Fibroblast of lung (primary cell): ENCODE results near the gene CENPW. TPM values are rescaled to one million over a fixed set of nuclear protein-coding genes. Genes with fewer than 3 reads are reported as not detected.

ENCODE experiments used
- DNase-seq, 2 donors: peaks; one replicate each; pipeline versions ENCODE4 v3.0.0 to v3.0.0-alpha.2; 2010; ENCODE audit warnings: low read depth in 2 of 2
- H2AFZ ChIP-seq: 2 replicates; pipeline ENCODE4 v1.5.1; 2012; ENCODE audit warnings: low read length, control low read depth, inconsistent platforms
- H3K27ac ChIP-seq: 2 replicates; pipeline ENCODE4 v1.5.1; 2011; ENCODE audit warnings: low read length, control low read depth; ENCODE audit not compliant: insufficient read depth
- H3K27me3 ChIP-seq: 2 replicates; pipeline ENCODE4 v1.5.1; 2011; ENCODE audit warnings: mild to moderate bottlenecking, low read length; ENCODE audit not compliant: control insufficient read depth, insufficient read depth
- H3K36me3 ChIP-seq: 2 replicates; pipeline ENCODE4 v1.5.1; 2011; ENCODE audit warnings: low read length; ENCODE audit not compliant: control insufficient read depth, insufficient read depth
- H3K4me1 ChIP-seq: 2 replicates; pipeline ENCODE4 v1.5.1; 2011; ENCODE audit warnings: low read length; ENCODE audit not compliant: control insufficient read depth, insufficient read depth; ENCODE audit errors: extremely low read depth
- H3K4me2 ChIP-seq: 2 replicates; pipeline ENCODE4 v1.5.1; 2011; ENCODE audit warnings: low read length, control low read depth; ENCODE audit not compliant: insufficient read depth; ENCODE audit errors: extremely low read depth
- H3K4me3 ChIP-seq, 4 experiments: fragments of 200-600 bp in 1 of 4; sonication (generic) in 1 of 4; replicated peaks in 1 of 4; 2 replicates each; pipeline ENCODE4 v1.5.1; 2011 to 2016; ENCODE audit warnings: low read length in 4 of 4, low read depth in 3 of 4, mild to moderate bottlenecking in 3 of 4, control low read depth in 2 of 4, inconsistent platforms in 1 of 4, mixed read lengths in 1 of 4; ENCODE audit not compliant: insufficient read depth in 1 of 4; ENCODE audit errors: control extremely low read depth in 1 of 4
- H3K79me2 ChIP-seq: 2 replicates; pipeline ENCODE4 v1.5.1; 2012; ENCODE audit warnings: mild to moderate bottlenecking, low read length, inconsistent platforms; ENCODE audit not compliant: control insufficient read depth, insufficient read depth
- H3K9ac ChIP-seq: 2 replicates; pipeline ENCODE4 v1.5.1; 2011; ENCODE audit warnings: mild to moderate bottlenecking, low read length, control low read depth; ENCODE audit not compliant: insufficient read depth
- H3K9me3 ChIP-seq: 2 replicates; pipeline ENCODE4 v1.5.1; 2012; ENCODE audit warnings: low read depth, low read length; ENCODE audit not compliant: control insufficient read depth, insufficient read depth
- H4K20me1 ChIP-seq: 2 replicates; pipeline ENCODE4 v1.5.1; 2011; ENCODE audit warnings: low read length; ENCODE audit not compliant: control insufficient read depth, insufficient read depth; ENCODE audit errors: extremely low read depth
- CTCF ChIP-seq, 2 donors: IDR thresholded peaks in 1 of 2; conservative IDR thresholded peaks in 1 of 2; 1 replicate in 1 of 2; 2 replicates in 1 of 2; pipeline ENCODE4 v1.5.1; 2011 to 2012; ENCODE audit warnings: low read length in 2 of 2, control low read depth in 1 of 2, inconsistent platforms in 1 of 2, low read depth in 1 of 2, mild to moderate bottlenecking in 1 of 2
- EZH2 ChIP-seq: IDR thresholded peaks from 2 replicates; pipeline ENCODE4 v1.5.1; 2012; ENCODE audit warnings: low read length, control low read depth, mild to moderate bottlenecking; ENCODE audit errors: missing control alignments
- polyA plus RNA-seq, 2 donors: library from polyadenylated mRNA; depleted of rRNA in 1 of 2; stranded (reverse) in 1 of 2; unstranded in 1 of 2; fragments of >200 nt; gene quantifications; 2 replicates each; pipeline ENCODE4 v1.2.1, GENCODE V29; 2011 to 2012; ENCODE audit warnings: missing spikeins in 1 of 2
- total RNA-seq: library from RNA; depleted of rRNA; stranded (reverse); fragments of >200 nt; gene quantifications from 2 replicates; pipeline ENCODE4 v1.2.1, GENCODE V29; 2014

CENPW gene
- total and polyA plus RNA-seq, 2 donors (not counting 1 experiment from before 2014, with no cell fraction given) = 8.3 TPM

GRCh38 chr6:126351960-126352359 lies 12.0 kb downstream of the CENPW start:
- H2AFZ ChIP-seq = no peak overlapping the region
- no peak overlapping the region for H3K9ac ChIP-seq
- H3K4me3 ChIP-seq = no peak overlapping the region
- no peaks in the 10 kb centered on the region for H3K9me3 ChIP-seq
- no peak overlapping the region for H3K27ac ChIP-seq
- H3K36me3 ChIP-seq = no peaks in the 10 kb centered on the region
- no peaks in the 10 kb centered on the region for H3K27me3 ChIP-seq
- H3K79me2 ChIP-seq = no peaks in the 10 kb centered on the region
- no peak for DNase-seq
- H3K4me2 ChIP-seq = no peak overlapping the region
- no peaks in the 10 kb centered on the region for H4K20me1 ChIP-seq
- no peaks in the 10 kb centered on the region for H3K4me1 ChIP-seq
- TF ChIP-seq CTCF (conservative IDR thresholded peaks at IDR 0.05 in 1 of 2, IDR thresholded peaks at IDR 0.05 in 1 of 2; ENCODE audit: low read depth in 1 of 2, low read length in 2 of 2) (no peak), EZH2 (no peak)

GRCh38 chr6:126352514-126352913 lies 12.6 kb downstream of the CENPW start:
- no peaks in the 10 kb centered on the region for H3K36me3 ChIP-seq
- no peaks in the 10 kb centered on the region for H3K4me1 ChIP-seq
- no peak overlapping the region for H3K27ac ChIP-seq
- no peak for DNase-seq
- no peak overlapping the region for H3K4me2 ChIP-seq
- no peaks in the 10 kb centered on the region for H3K27me3 ChIP-seq
- no peak overlapping the region for H2AFZ ChIP-seq
- H3K79me2 ChIP-seq = no peaks in the 10 kb centered on the region
- H3K9ac ChIP-seq = no peak overlapping the region
- TF ChIP-seq EZH2 = no peak
- no peak for TF ChIP-seq CTCF (conservative IDR thresholded peaks at IDR 0.05 in 1 of 2, IDR thresholded peaks at IDR 0.05 in 1 of 2; ENCODE audit: low read depth in 1 of 2, low read length in 2 of 2)
- no peak overlapping the region for H3K4me3 ChIP-seq
- H4K20me1 ChIP-seq = no peaks in the 10 kb centered on the region
- H3K9me3 ChIP-seq = no peaks in the 10 kb centered on the region

- H4K20me1 ChIP-seq = no peaks in the 10 kb centered on the region
- no peak for DNase-seq
- H3K9me3 ChIP-seq = no peaks in the 10 kb centered on the region
- no peak overlapping the region for H3K4me3 ChIP-seq
- no peaks in the 10 kb centered on the region for H3K27me3 ChIP-seq
- no peak overlapping the region for H3K4me2 ChIP-seq
- no peak overlapping the region for H2AFZ ChIP-seq
- H3K79me2 ChIP-seq = no peaks in the 10 kb centered on the region
- TF ChIP-seq EZH2 = no peak
- no peak for TF ChIP-seq CTCF (conservative IDR thresholded peaks at IDR 0.05 in 1 of 2, IDR thresholded peaks at IDR 0.05 in 1 of 2; ENCODE audit: low read depth in 1 of 2, low read length in 2 of 2)
- no peaks in the 10 kb centered on the region for H3K36me3 ChIP-seq
- H3K9ac ChIP-seq = no peak overlapping the region
- no peaks in the 10 kb centered on the region for H3K4me1 ChIP-seq
- H3K27ac ChIP-seq = no peak overlapping the region
Observed at GRCh38 chr6:126356526-126356925, 16.6 kb downstream of the CENPW start.
